Smooth muscle cell (in vitro differentiated cells): ENCODE results near the gene ESYT1. TPM values are rescaled to one million over a fixed set of nuclear protein-coding genes. Genes with fewer than 3 reads are reported as not detected.

ENCODE experiments used
- DNase-seq: peaks from one replicate; lab custom pipeline; 2025; ENCODE audit not compliant: unreplicated experiment; lab: John Stamatoyannopoulos, UW
- H2AFZ ChIP-seq: fragments of 200-600 bp; sonication (generic); 2 replicates; pipeline ENCODE4 v1.6.0; 2016; ENCODE audit warnings: antibody characterized with exemption, low read depth, mild to moderate bottlenecking
- H3F3A ChIP-seq: fragments of 200-600 bp; sonication (generic); 2 replicates; pipeline ENCODE4 v1.6.0; 2017; ENCODE audit warnings: antibody characterized with exemption, low read depth
- H3K27ac ChIP-seq: fragments of 200-600 bp; sonication (generic); 2 replicates; pipeline ENCODE4 v1.5.1; 2016; ENCODE audit warnings: low read depth, mild to moderate bottlenecking
- H3K27me3 ChIP-seq: fragments of 200-600 bp; sonication (generic); 2 replicates; pipeline ENCODE4 v1.6.1; 2016; ENCODE audit warnings: low read depth, mild to moderate bottlenecking
- H3K36me3 ChIP-seq: fragments of 200-600 bp; sonication (generic); 2 replicates; pipeline ENCODE4 v1.5.1; 2016; ENCODE audit warnings: low read depth
- H3K4me1 ChIP-seq: fragments of 200-600 bp; sonication (generic); 2 replicates; pipeline ENCODE4 v1.5.1; 2016; ENCODE audit warnings: low read depth
- H3K4me2 ChIP-seq: fragments of 200-600 bp; sonication (generic); 2 replicates; pipeline ENCODE4 v1.6.0; 2016; ENCODE audit warnings: mild to moderate bottlenecking
- H3K4me3 ChIP-seq: fragments of 200-600 bp; sonication (generic); 2 replicates; pipeline ENCODE4 v1.5.1; 2016; ENCODE audit warnings: mild to moderate bottlenecking
- H3K79me2 ChIP-seq: fragments of 200-600 bp; sonication (generic); 2 replicates; pipeline ENCODE4 v1.6.0; 2016; ENCODE audit warnings: low read depth, mild to moderate bottlenecking
- H3K9ac ChIP-seq: fragments of 200-600 bp; sonication (generic); 2 replicates; pipeline ENCODE4 v1.6.0; 2016; ENCODE audit warnings: low read depth
- H3K9me3 ChIP-seq: fragments of 200-600 bp; sonication (generic); replicated peaks from 2 replicates; pipeline ENCODE4 v1.5.1; 2016; ENCODE audit warnings: low read depth
- H4K20me1 ChIP-seq: fragments of 200-600 bp; sonication (generic); 2 replicates; pipeline ENCODE4 v1.6.0; 2016; ENCODE audit warnings: low read depth
- CTCF ChIP-seq: fragments of 200-600 bp; sonication (generic); IDR thresholded peaks from 2 replicates; pipeline ENCODE4 v1.5.1; 2017; ENCODE audit warnings: borderline replicate concordance, mild to moderate bottlenecking, antibody characterized with exemption; ENCODE audit not compliant: insufficient read depth, poor library complexity, severe bottlenecking
- WGBS: methylation state at CpG from one replicate; pipeline ENCODE4 v1.1.7; 2016; ENCODE audit warnings: low lambda C conversion rate; 5-methylcytosine and 5-hydroxymethylcytosine counted together
- polyA plus RNA-seq: library from polyadenylated mRNA; unstranded; fragments of >200 nt; fragmentation: Nextera tagmentation; extraction: Ambion mirVana; gene quantifications from 2 replicates; pipeline ENCODE4 v1.2.1, GENCODE V29; 2016
- total RNA-seq: library from RNA; depleted of rRNA; stranded (reverse); fragments of >200 nt; gene quantifications from 2 replicates; pipeline ENCODE4 v1.2.3, GENCODE V29; 2014

Gene ESYT1
- total and polyA plus RNA-seq, 2 experiments from 2014 or later, result 69.5 to 76.0 TPM

- no peak for TF ChIP-seq CTCF
- Histone ChIP-seq H3K27ac (no peak overlapping the region), H3K9ac (no peak overlapping the region), H3K9me3 (no peaks in the 10 kb centered on the region), H3K36me3 (no peaks in the 10 kb centered on the region), H3K4me1 (peaks cover 21% of the 10 kb centered on the region), H3K79me2 (peaks cover 14% of the 10 kb centered on the region), H3F3A (peaks cover 14% of the 10 kb centered on the region), H3K4me3 (no peak overlapping the region), H3K27me3 (no peaks in the 10 kb centered on the region), H3K4me2 (peak overlapping the region; percentile 90), H4K20me1 (no peaks in the 10 kb centered on the region), H2AFZ (no peak overlapping the region)
- WGBS, result 82% methylated on average over 22 of the region's 22 CpGs
- no peak for DNase-seq
Observed at GRCh38 chr12:56129942-56130495, 2.0 kb downstream of the ESYT1 start.

GRCh38 chr12:56130876-56131275, 2.8 kb downstream of the ESYT1 start:
- no peak overlapping the region for H3K4me2 ChIP-seq
- H3K4me3 ChIP-seq, result no peak overlapping the region
- WGBS, result 92% methylated on average over 4 of the region's 4 CpGs
- H2AFZ ChIP-seq, result no peak overlapping the region
- H3K79me2 ChIP-seq, result peaks cover 14% of the 10 kb centered on the region
- H3K4me1 ChIP-seq, result peaks cover 21% of the 10 kb centered on the region
- no peak overlapping the region for H3K9ac ChIP-seq
- no peaks in the 10 kb centered on the region for H4K20me1 ChIP-seq
- no peak overlapping the region for H3K27ac ChIP-seq
- no peak for DNase-seq
- no peaks in the 10 kb centered on the region for H3K27me3 ChIP-seq
- no peak for TF ChIP-seq CTCF
- no peaks in the 10 kb centered on the region for H3K9me3 ChIP-seq
- no peaks in the 10 kb centered on the region for H3K36me3 ChIP-seq
- H3F3A ChIP-seq, result peaks cover 14% of the 10 kb centered on the region

- Histone ChIP-seq H3K4me1 (peaks cover 1% of the 10 kb centered on the region), H3K79me2 (peaks cover 6% of the 10 kb centered on the region), H3K9me3 (no peaks in the 10 kb centered on the region), H2AFZ (no peak overlapping the region), H3K27me3 (no peaks in the 10 kb centered on the region), H3K9ac (no peak overlapping the region), H3F3A (no peaks in the 10 kb centered on the region), H3K4me3 (no peak overlapping the region), H4K20me1 (no peaks in the 10 kb centered on the region), H3K27ac (no peak overlapping the region), H3K4me2 (no peak overlapping the region), H3K36me3 (peaks cover 20% of the 10 kb centered on the region)
- no peak for DNase-seq
- WGBS, result 95% methylated on average over 6 of the region's 6 CpGs
- no peak for TF ChIP-seq CTCF
Observed at GRCh38 chr12:56134897-56135296, 6.8 kb downstream of the ESYT1 start.
